OCI-LY7 (cell line): ENCODE data around the gene CD6.

Experiments used
- CTCF ChIP-seq: fragments of 200-600 bp; sonication (generic); conservative IDR thresholded peaks from 2 replicates; pipeline ENCODE4 v1.5.1; 2014; ENCODE audit warnings: mild to moderate bottlenecking, antibody characterized with exemption, low read length, moderate library complexity, mixed read lengths
- EZH2phosphoT487 ChIP-seq: fragments of 200-600 bp; sonication (generic); IDR thresholded peaks from 2 replicates; pipeline ENCODE4 v1.6.1; 2018; ENCODE audit warnings: low read depth, borderline replicate concordance, mild to moderate bottlenecking, mixed run types, antibody characterized with exemption, low read length, moderate library complexity, mixed read lengths

DNA sequence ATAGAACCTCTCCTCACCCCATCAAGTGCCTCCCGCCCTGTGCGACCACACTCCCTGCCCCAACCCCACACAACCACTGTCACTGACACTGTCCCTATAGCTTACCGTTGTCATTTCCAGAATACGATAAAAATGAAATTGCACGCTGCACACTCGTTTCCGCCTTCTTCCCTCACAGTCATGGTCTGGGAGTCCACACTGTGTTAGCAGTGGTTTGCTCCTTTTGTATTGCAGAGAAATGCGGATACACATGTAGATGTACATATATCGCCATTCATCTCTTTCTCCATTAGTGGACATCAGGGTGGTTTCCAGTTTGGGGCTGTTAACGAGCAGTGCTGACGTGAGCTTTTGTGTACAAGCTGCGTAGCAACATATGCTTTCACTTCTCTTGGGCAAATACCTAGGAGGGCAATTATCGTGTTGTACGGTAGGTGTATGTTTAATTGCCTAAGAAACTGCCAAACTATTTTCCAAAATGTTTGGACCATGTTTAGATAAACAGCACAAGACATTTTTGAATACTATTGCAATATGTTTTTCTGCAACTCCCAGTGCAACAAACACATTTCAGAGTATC is 71.6 kb downstream of the CD6 start:
- TF ChIP-seq CTCF (no peak), EZH2phosphoT487 (no peak)
